Mucosa of descending colon (tissue), 3 donors: ENCODE data around the gene ROBO1. TPM values are rescaled to one million over a fixed set of nuclear protein-coding genes. Genes with fewer than 3 reads are reported as not detected.

ENCODE experiments used
- ATAC-seq: fragments of 200-7000 bp; cut with Tn5 transposase; one replicate; pipeline ENCODE4 v1.9.1; 2020; ENCODE audit warnings: mild to moderate bottlenecking, moderate library complexity
- DNase-seq, 3 donors: peaks; one replicate each; pipeline ENCODE4 v3.0.0-alpha.2; 2020
- H3K36me3 ChIP-seq: fragments of 200-600 bp; one replicate; pipeline ENCODE4 v1.8.0; 2021; ENCODE audit warnings: low read depth, mild to moderate bottlenecking
- H3K4me1 ChIP-seq: fragments of 200-600 bp; one replicate; pipeline ENCODE4 v1.8.0; 2021; ENCODE audit warnings: low read depth, mild to moderate bottlenecking
- H3K4me3 ChIP-seq: fragments of 200-600 bp; one replicate; pipeline ENCODE4 v1.8.0; 2021; ENCODE audit warnings: mild to moderate bottlenecking
- H3K9me3 ChIP-seq: fragments of 200-600 bp; one replicate; pipeline ENCODE4 v1.8.0; 2021; ENCODE audit warnings: mild to moderate bottlenecking
- CTCF ChIP-seq: fragments of 200-600 bp; IDR thresholded peaks from one replicate; pipeline ENCODE4 v1.8.0; 2022; ENCODE audit warnings: antibody characterized with exemption, mild to moderate bottlenecking
- intact Hi-C, 2 donors: fragments of 100-400 bp; cut with DNase I in 1 of 2; cut with micrococcal nuclease in 1 of 2; formaldehyde crosslinking; loops; one replicate each; pipeline versions ENCODE4 v1.11.0 to v1.11.1; 2022; cut with DNase I, micrococcal nuclease
- long read RNA-seq, 2 donors: library from polyadenylated mRNA; unstranded; transcript quantifications; one replicate each; pipeline ENCODE4 v2.0.0, GENCODE V29; 2019 to 2021
- total RNA-seq, 3 donors: library from RNA; stranded (reverse); fragmentation: NEBNext Ultra II Directional in 2 of 3; extraction: Animal tissue kit (Norgen Biotek cat#: 25700) in 2 of 3; gene quantifications; one replicate each; pipeline versions ENCODE4 v1.2.1 to v1.2.4, GENCODE V29; 2021 to 2023
- donor health status: DM: no; HTN: no; CAD: no; lungs with moderate emphysema.
- donor health status: DM: no; HTN: no; CAD: no.
- donor health status: DM: no; HTN: yes; CAD: no.

ROBO1 gene
- 10 to 100 TPM in 2 of 3 donors, 1 to 10 TPM in 1; 4.3 to 22.7 (median 10.1) TPM for total RNA-seq
- long read RNA-seq, donor 1, partial matches to known transcripts, result 15 of 15 reads
- long read RNA-seq, donor 1, other reads (novel, unspliced or antisense), result 0 of 15 reads
- long read RNA-seq, donor 2, result 0 reads

- Histone ChIP-seq H3K9me3 (peaks cover 3% of the 10 kb centered on the region), H3K4me1 (no peaks in the 10 kb centered on the region), H3K4me3 (no peak within 1 kb of the TSS), H3K36me3 (no peaks in the 10 kb centered on the region)
- DNase-seq, result no peak
- TF ChIP-seq CTCF, result no peak
- intact Hi-C loops, result no loop called here
- ATAC-seq, result no peak
These were observed at the start of gene ROBO1 for GRCh38 chr3:79767905-79768267. Gene ROBO1, minus strand, starts transcription at chr3:79767998.

- no peak for ATAC-seq
These were observed 49.4 kb upstream of the ROBO1 start for GRCh38 chr3:79817224-79817623.

GRCh38 chr3:79815478-79815877 is 47.7 kb upstream of the ROBO1 start:
- intact Hi-C loops, result no loop called here
- TF ChIP-seq CTCF, result no peak
- no peak for DNase-seq
- Histone ChIP-seq H3K4me1 (no peaks in the 10 kb centered on the region), H3K36me3 (no peaks in the 10 kb centered on the region), H3K4me3 (no peak overlapping the region), H3K9me3 (peaks cover 25% of the 10 kb centered on the region)
- ATAC-seq, result no peak

More at GRCh38 chr3:79817224-79817623, 49.4 kb upstream of the ROBO1 start:
- intact Hi-C loops, result no loop called here
- Histone ChIP-seq H3K4me3 (no peak overlapping the region), H3K4me1 (no peaks in the 10 kb centered on the region), H3K36me3 (no peaks in the 10 kb centered on the region), H3K9me3 (peaks cover 25% of the 10 kb centered on the region)
- TF ChIP-seq CTCF, result no peak
- no peak for DNase-seq

- Histone ChIP-seq H3K4me3 (no peak overlapping the region), H3K4me1 (no peaks in the 10 kb centered on the region), H3K36me3 (no peaks in the 10 kb centered on the region), H3K9me3 (peaks cover 9% of the 10 kb centered on the region)
- ATAC-seq (no peak), DNase-seq (no peak)
- no peak for TF ChIP-seq CTCF
- intact Hi-C loops, result no loop called here
These were observed 42.8 kb upstream of the ROBO1 start for GRCh38 chr3:79810581-79810980.

- no peak for TF ChIP-seq CTCF
- Histone ChIP-seq H3K4me1 (no peaks in the 10 kb centered on the region), H3K9me3 (peaks cover 4% of the 10 kb centered on the region), H3K4me3 (no peak overlapping the region), H3K36me3 (no peaks in the 10 kb centered on the region)
- intact Hi-C loops, result no loop called here
- DNase-seq (no peak), ATAC-seq (no peak)
These were observed 42.3 kb upstream of the ROBO1 start for GRCh38 chr3:79810092-79810491.

GRCh38 chr3:79809106-79809505 is 41.3 kb upstream of the ROBO1 start:
- Histone ChIP-seq H3K4me3 (no peak overlapping the region), H3K4me1 (no peaks in the 10 kb centered on the region), H3K9me3 (no peaks in the 10 kb centered on the region), H3K36me3 (no peaks in the 10 kb centered on the region)
- intact Hi-C loops, result no loop called here
- TF ChIP-seq CTCF, result no peak
- DNase-seq (no peak), ATAC-seq (no peak)
